Measurements from ENCODE around the gene GFRA3. TPM values are rescaled to one million over a fixed set of nuclear protein-coding genes. Genes with fewer than 3 reads are reported as not detected.

Gene GFRA3
- total RNA-seq, 1 donor from 2014 or later: not detected

GRCh38 chr5:138216799-138217198, 57.6 kb downstream of the GFRA3 start:
- H3K9me3 ChIP-seq (ENCODE audit: low read depth): no peaks in the 10 kb centered on the region
- Mint-ChIP-seq H3K4me3 (no peak overlapping the region), H3K36me3 (peaks cover 2% of the 10 kb centered on the region), H3K4me1 (peaks cover 14% of the 10 kb centered on the region), H3K27me3 (ENCODE audit: insufficient read depth, low read depth) (peaks cover 2% of the 10 kb centered on the region), H3K9me3 (no peaks in the 10 kb centered on the region), H3K27ac (no peak overlapping the region)
- H2AFZ ChIP-seq (replicated peaks): no peak overlapping the region
- H3K4me2 ChIP-seq: no peak overlapping the region
- no peaks in the 10 kb centered on the region for H4K20me1 ChIP-seq (ENCODE audit: low read depth)
- H3F3A ChIP-seq (ENCODE audit: low read depth): peaks cover 4% of the 10 kb centered on the region
- H3K4me3 ChIP-seq: no peak overlapping the region
- no peak overlapping the region for H3K27ac ChIP-seq
- H3K9ac ChIP-seq: no peak overlapping the region
- no peaks in the 10 kb centered on the region for H3K27me3 ChIP-seq
- no peak for DNase-seq (ENCODE audit: low spot score)
- H3K4me1 ChIP-seq: peaks cover 6% of the 10 kb centered on the region
- TF ChIP-seq CTCF (IDR thresholded peaks at IDR 0.05) (no peak), EZH2phosphoT487 (IDR thresholded peaks at IDR 0.05) (no peak), EZH2 (IDR thresholded peaks at IDR 0.05) (no peak)
- no peaks in the 10 kb centered on the region for H3K36me3 ChIP-seq
- H3K79me2 ChIP-seq (ENCODE audit: low read depth): peaks cover 13% of the 10 kb centered on the region

- H3K9me3 ChIP-seq (ENCODE audit: low read depth): no peaks in the 10 kb centered on the region
- peaks cover 6% of the 10 kb centered on the region for H3K4me1 ChIP-seq
- H3K4me2 ChIP-seq: peak within 1 kb of the TSS; percentile 87
- peak within 1 kb of the TSS; percentile 72 for H2AFZ ChIP-seq (replicated peaks)
- no peaks in the 10 kb centered on the region for H3K27me3 ChIP-seq
- H3K9ac ChIP-seq: peak within 1 kb of the TSS; percentile 97
- Mint-ChIP-seq H3K36me3 (peaks cover 4% of the 10 kb centered on the region), H3K4me1 (peaks cover 19% of the 10 kb centered on the region), H3K27me3 (ENCODE audit: insufficient read depth, low read depth) (peaks cover 2% of the 10 kb centered on the region), H3K4me3 (peak within 1 kb of the TSS; percentile 100), H3K9me3 (no peaks in the 10 kb centered on the region), H3K27ac (peak within 1 kb of the TSS; percentile 91)
- H3K4me3 ChIP-seq: peak within 1 kb of the TSS; percentile 95
- peaks cover 4% of the 10 kb centered on the region for H3F3A ChIP-seq (ENCODE audit: low read depth)
- H3K27ac ChIP-seq: peak within 1 kb of the TSS; percentile 69
- H3K36me3 ChIP-seq: no peaks in the 10 kb centered on the region
- TF ChIP-seq EZH2phosphoT487 (IDR thresholded peaks at IDR 0.05): no peak
- TF ChIP-seq EZH2 (IDR thresholded peaks at IDR 0.05): no peak
- peak; percentile 4 for TF ChIP-seq CTCF (IDR thresholded peaks at IDR 0.05)
- H4K20me1 ChIP-seq (ENCODE audit: low read depth): no peaks in the 10 kb centered on the region
- DNase-seq (ENCODE audit: low spot score): peak; percentile 98
- H3K79me2 ChIP-seq (ENCODE audit: low read depth): peaks cover 48% of the 10 kb centered on the region
Measured at GRCh38 chr5:138213161-138214029, 61.0 kb downstream of the GFRA3 start, which contains the start of gene CDC23. CDC23 (minus strand) TSS chr5:138213323; CDS start chr5:138213312, 11 bp downstream.

- no peaks in the 10 kb centered on the region for H3K27me3 ChIP-seq
- H3K79me2 ChIP-seq (ENCODE audit: low read depth): peaks cover 54% of the 10 kb centered on the region
- peak overlapping the region; percentile 69 for H3K27ac ChIP-seq
- no peaks in the 10 kb centered on the region for H3K36me3 ChIP-seq
- peaks cover 2% of the 10 kb centered on the region for H3K27me3 Mint-ChIP-seq (ENCODE audit: insufficient read depth, low read depth)
- TF ChIP-seq EZH2 (IDR thresholded peaks at IDR 0.05): no peak
- TF ChIP-seq EZH2phosphoT487 (IDR thresholded peaks at IDR 0.05): no peak
- TF ChIP-seq CTCF (IDR thresholded peaks at IDR 0.05): no peak
- H3K4me1 ChIP-seq: peaks cover 6% of the 10 kb centered on the region
- H3K4me1 Mint-ChIP-seq: peaks cover 19% of the 10 kb centered on the region
- DNase-seq (ENCODE audit: low spot score): peak; percentile 43
- H3K4me3 ChIP-seq: peak overlapping the region; percentile 95
- H3K27ac Mint-ChIP-seq: peak overlapping the region; percentile 91
- H3K9me3 ChIP-seq (ENCODE audit: low read depth): no peaks in the 10 kb centered on the region
- peaks cover 6% of the 10 kb centered on the region for H3K36me3 Mint-ChIP-seq
- H3K9ac ChIP-seq: peak overlapping the region; percentile 97
- peak overlapping the region; percentile 72 for H2AFZ ChIP-seq (replicated peaks)
- peaks cover 1% of the 10 kb centered on the region for H4K20me1 ChIP-seq (ENCODE audit: low read depth)
- H3F3A ChIP-seq (ENCODE audit: low read depth): peaks cover 4% of the 10 kb centered on the region
- peak overlapping the region; percentile 87 for H3K4me2 ChIP-seq
- peak overlapping the region; percentile 100 for H3K4me3 Mint-ChIP-seq
- no peaks in the 10 kb centered on the region for H3K9me3 Mint-ChIP-seq
Measured at GRCh38 chr5:138212828-138213160, 61.6 kb downstream of the GFRA3 start.
